Thyroid gland (tissue), 4 donors: ENCODE measurements around the gene ACTR10. TPM values are rescaled to one million over a fixed set of nuclear protein-coding genes. Genes with fewer than 3 reads are reported as not detected.

Source experiments
- DNase-seq, 2 donors: peaks; one replicate each; pipeline ENCODE4 v3.0.0-alpha.2; 2019
- H3K27ac ChIP-seq, 3 donors: fragments of 200-600 bp; sonication (generic); 1 replicate in 2 of 3; 2 replicates in 1 of 3; pipeline ENCODE4 v1.5.1; 2016 to 2019; ENCODE audit warnings: mild to moderate bottlenecking in 1 of 3, moderate library complexity in 1 of 3
- H3K27me3 ChIP-seq: fragments of 200-600 bp; sonication (generic); one replicate; pipeline ENCODE4 v1.5.1; 2019
- H3K36me3 ChIP-seq, 2 donors: fragments of 200-600 bp; sonication (generic); one replicate each; pipeline ENCODE4 v1.5.1; 2016 to 2019
- H3K4me1 ChIP-seq, 2 donors: fragments of 200-600 bp; sonication (generic); one replicate each; pipeline ENCODE4 v1.5.1; 2017 to 2019
- H3K4me3 ChIP-seq, 3 donors: fragments of 200-600 bp; sonication (generic); replicated peaks in 1 of 3; 1 replicate in 2 of 3; 2 replicates in 1 of 3; pipeline ENCODE4 v1.5.1; 2016; ENCODE audit warnings: mild to moderate bottlenecking in 1 of 3
- H3K9me3 ChIP-seq: fragments of 200-600 bp; sonication (generic); one replicate; pipeline ENCODE4 v1.5.1; 2017
- POLR2A ChIP-seq, 2 donors: fragments of 450-650 bp; IDR thresholded peaks; one replicate each; pipeline ENCODE4 v1.6.1; 2017; ENCODE audit warnings: antibody characterized with exemption in 2 of 2, mild to moderate bottlenecking in 2 of 2, moderate library complexity in 1 of 2
- WGBS, 2 donors: methylation state at CpG; one replicate each; pipeline ENCODE4 v1.1.5; 2017; 5-methylcytosine and 5-hydroxymethylcytosine counted together
- intact Hi-C: fragments of 100-400 bp; cut with DNase I; formaldehyde crosslinking; loops from one replicate; pipeline ENCODE4 v1.15.1; 2023
- total RNA-seq, 4 donors: library from RNA; depleted of rRNA; stranded (reverse); fragments of >200 nt; gene quantifications; one replicate each; pipeline ENCODE4 v1.2.3, GENCODE V29; 2016
- TF ChIP-seq, protein P1 (sequence below), 6 experiments: fragments of 200-600 bp in 3 of 6; fragments of 450-650 bp in 3 of 6; sonication (generic) in 3 of 6; IDR thresholded peaks; one replicate each; pipeline ENCODE4 v1.5.1; 2016 to 2019; ENCODE audit warnings: antibody characterized with exemption in 6 of 6, mild to moderate bottlenecking in 2 of 6, inconsistent platforms in 1 of 6, moderate library complexity in 1 of 6

ACTR10 gene
- total RNA-seq, 4 donors from 2014 or later: 59.8 to 79.1 (median 69.0) TPM

DNA sequence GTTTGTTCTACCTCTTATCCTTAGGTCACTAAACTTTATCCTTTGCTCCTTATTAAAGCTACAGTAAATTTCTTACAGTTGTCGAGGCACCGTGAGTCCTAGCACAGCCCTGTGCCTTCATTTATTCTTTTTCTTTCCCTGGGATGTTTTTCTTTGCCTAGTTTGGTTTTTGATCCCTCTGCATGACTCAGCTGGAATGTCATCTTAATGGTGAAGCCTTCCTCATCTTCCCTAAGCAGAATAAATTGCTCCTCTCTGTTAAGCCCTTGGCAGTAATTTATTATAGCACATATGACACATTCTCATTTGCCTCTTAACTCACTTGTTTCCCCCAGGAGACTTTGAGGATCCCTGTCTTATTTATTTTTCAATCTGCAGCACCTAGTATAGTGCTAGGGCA is 16.6 kb downstream of the ACTR10 start:
- TF ChIP-seq POLR2A (IDR thresholded peaks at IDR 0.05): no peak
- TF ChIP-seq, protein P1, sequence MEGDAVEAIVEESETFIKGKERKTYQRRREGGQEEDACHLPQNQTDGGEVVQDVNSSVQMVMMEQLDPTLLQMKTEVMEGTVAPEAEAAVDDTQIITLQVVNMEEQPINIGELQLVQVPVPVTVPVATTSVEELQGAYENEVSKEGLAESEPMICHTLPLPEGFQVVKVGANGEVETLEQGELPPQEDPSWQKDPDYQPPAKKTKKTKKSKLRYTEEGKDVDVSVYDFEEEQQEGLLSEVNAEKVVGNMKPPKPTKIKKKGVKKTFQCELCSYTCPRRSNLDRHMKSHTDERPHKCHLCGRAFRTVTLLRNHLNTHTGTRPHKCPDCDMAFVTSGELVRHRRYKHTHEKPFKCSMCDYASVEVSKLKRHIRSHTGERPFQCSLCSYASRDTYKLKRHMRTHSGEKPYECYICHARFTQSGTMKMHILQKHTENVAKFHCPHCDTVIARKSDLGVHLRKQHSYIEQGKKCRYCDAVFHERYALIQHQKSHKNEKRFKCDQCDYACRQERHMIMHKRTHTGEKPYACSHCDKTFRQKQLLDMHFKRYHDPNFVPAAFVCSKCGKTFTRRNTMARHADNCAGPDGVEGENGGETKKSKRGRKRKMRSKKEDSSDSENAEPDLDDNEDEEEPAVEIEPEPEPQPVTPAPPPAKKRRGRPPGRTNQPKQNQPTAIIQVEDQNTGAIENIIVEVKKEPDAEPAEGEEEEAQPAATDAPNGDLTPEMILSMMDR (IDR thresholded peaks at IDR 0.05): no peak
- no peak overlapping the region for H3K27ac ChIP-seq
- no peaks in the 10 kb centered on the region for H3K4me1 ChIP-seq
- intact Hi-C loops: no loop called here
- DNase-seq: no peak
- 94 to 96% methylated on average over 2 of the region's 2 CpGs for WGBS, 2 donors
- no peaks in the 10 kb centered on the region for H3K27me3 ChIP-seq
- H3K36me3 ChIP-seq: peaks cover 6 to 32% of the 10 kb centered on the region in 2 donors
- no peaks in the 10 kb centered on the region for H3K9me3 ChIP-seq
- H3K4me3 ChIP-seq: no peak overlapping the region

DNA sequence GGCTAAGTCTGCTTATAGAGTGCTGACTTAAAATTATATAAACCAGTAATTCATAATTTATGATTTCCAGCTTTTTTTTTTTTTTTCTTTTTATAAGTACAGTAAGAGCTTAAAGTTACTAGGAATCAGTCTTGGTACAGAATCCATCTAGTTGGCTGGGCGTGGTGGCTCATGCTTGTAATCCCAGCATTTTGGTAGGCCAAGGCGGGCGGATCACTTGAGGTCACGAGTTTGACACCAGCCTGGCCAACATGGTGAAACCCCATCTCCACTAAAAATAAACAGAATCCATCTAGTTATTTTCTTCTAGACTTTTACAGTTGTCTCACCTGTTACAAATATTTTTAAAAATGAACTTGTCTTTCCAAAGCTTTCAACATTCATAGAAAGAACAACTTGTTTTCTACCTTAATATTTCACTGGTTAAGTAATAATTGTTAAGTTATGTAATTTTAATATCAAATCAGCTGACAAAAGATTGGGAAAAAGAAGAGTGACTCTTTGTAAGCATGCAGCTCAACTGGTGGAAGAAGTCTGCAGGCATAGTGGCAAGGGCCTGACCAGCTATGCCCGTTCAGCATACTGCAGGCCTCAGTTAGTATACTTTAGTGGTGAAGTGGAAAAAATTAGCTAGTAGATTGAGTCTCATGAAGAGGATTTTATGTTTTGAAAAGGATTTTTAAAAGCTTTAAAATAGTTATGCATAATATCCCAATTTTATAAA is 27.3 kb downstream of the ACTR10 start:
- WGBS, 2 donors: 96 to 98% methylated on average over 5 of the region's 5 CpGs
- no peaks in the 10 kb centered on the region for H3K9me3 ChIP-seq
- H3K27me3 ChIP-seq: no peaks in the 10 kb centered on the region
- H3K36me3 ChIP-seq: peaks cover 3 to 6% of the 10 kb centered on the region in 2 donors
- TF ChIP-seq, protein P1 (IDR thresholded peaks at IDR 0.05): no peak
- no peak for TF ChIP-seq POLR2A (IDR thresholded peaks at IDR 0.05)
- intact Hi-C loops: no loop called here
- no peak overlapping the region for H3K27ac ChIP-seq
- H3K4me1 ChIP-seq: no peaks in the 10 kb centered on the region
- DNase-seq: no peak
- H3K4me3 ChIP-seq: no peak overlapping the region

DNA sequence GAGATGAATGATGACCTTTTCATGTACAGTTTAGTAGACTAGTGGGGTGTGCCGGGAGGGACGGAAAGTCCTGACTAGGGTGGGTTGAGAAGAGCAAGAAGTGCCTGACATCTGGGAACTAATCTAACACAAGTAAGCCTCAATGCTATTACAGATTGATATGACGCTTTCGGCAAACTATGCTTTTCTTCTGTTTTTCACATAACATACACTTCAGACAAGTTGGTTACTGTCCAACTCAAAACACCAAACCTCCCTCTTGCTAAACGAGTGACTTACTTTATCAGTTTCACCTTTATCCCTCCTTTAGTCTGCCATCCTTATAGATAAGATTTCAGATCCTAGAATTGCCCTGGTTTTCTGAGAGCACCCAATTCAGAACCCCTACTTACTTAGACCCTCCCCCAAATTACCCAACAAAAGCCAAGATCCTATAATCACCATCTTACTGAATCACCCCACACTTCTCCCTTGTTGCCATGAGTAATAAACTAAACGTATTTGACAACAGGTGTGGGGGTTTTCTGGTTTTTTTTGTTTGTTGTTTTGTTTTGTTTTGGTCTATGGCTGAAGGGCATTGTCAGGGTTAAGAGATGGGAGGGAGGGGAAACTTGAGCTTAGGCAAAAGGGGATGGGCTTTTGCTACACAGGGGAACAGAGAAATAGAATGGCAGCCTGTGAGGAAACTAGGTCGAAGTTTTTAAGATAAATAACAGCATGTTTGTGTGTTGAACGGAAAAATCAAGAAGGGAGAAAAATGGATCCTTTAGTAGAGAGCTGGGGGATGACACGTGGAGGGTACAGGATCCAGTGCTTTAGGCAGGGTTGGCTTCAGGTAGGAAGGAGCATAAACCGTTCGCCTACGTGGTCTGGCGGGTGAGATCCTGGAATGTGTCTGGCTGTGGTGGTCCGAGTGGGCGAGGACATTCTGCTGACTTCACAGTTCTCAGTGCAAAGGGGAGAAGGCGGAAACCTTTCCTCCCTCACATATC is 38.6 kb downstream of the ACTR10 start:
- no peaks in the 10 kb centered on the region for H3K9me3 ChIP-seq
- WGBS, 2 donors: 36 to 47% methylated on average over 16 of the region's 16 CpGs
- DNase-seq: peak; percentile 32 to 34
- H3K4me1 ChIP-seq: peaks cover 4 to 5% of the 10 kb centered on the region in 2 donors
- TF ChIP-seq POLR2A (IDR thresholded peaks at IDR 0.05): peak in 1 of 2 donors; percentile 5
- TF ChIP-seq, protein P1 (IDR thresholded peaks at IDR 0.05): no peak
- H3K4me3 ChIP-seq: peak overlapping the region in 2 of 3 donors; percentile 48 to 97
- intact Hi-C loops: no loop called here
- H3K36me3 ChIP-seq: no peaks in the 10 kb centered on the region
- H3K27me3 ChIP-seq: no peaks in the 10 kb centered on the region
- peak overlapping the region; percentile 71 to 88 (median 87) for H3K27ac ChIP-seq

DNA sequence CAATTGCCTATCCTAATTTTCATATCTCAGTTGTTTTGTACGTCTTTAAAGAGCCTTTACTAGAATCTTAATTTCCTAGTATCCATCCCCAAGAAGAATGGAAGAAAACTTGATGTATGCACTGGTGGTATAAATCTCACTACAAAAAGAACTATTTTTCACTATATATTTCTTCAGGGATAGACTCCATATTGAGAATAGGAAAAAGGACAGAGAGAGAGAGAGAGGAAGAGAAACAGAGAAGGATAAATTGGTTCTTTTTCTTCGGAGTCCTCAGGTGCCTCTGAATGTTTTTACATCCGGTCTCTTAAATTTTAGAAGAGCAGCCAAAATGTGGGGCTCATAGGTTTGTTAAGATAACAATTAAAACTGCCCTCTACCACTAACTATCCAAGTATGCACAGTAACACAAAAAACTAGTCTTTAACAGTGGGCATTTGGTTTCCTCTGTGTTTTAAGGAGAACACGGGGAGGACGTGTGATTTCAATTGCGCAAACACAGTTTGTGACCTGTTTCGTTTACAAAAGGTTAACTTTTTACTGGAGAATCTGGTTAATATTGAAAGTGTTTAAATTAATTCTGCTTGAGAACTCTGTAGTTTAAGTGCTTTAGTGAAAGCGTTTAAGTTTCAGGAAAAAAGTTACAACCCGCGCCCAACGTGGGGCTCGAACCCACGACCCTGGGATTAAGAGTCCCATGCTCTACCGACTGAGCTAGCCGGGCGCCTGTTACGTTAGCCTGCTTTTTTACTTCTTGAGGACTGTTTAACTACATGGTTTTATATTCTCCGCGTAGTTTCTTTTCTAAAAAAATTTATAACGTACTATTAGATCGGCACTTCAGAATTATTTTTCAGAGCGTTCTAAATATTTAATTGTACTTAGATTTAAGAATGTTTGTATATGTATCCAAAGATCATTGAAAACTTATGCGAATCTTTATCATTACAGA is 39.6 kb downstream of the ACTR10 start:
- intact Hi-C loops: loop anchor here (5.0 kb wide), 1 partner anchor 58 kb away; the partner anchor contains the start of gene ARID4A
- H3K27me3 ChIP-seq: no peaks in the 10 kb centered on the region
- TF ChIP-seq POLR2A (IDR thresholded peaks at IDR 0.05): no peak
- TF ChIP-seq, protein P1 (IDR thresholded peaks at IDR 0.05): no peak
- no peaks in the 10 kb centered on the region for H3K9me3 ChIP-seq
- peak; percentile 74 to 76 for DNase-seq
- H3K4me3 ChIP-seq: peak overlapping the region in 2 of 3 donors; percentile 48 to 97
- H3K4me1 ChIP-seq: peaks cover 5 to 7% of the 10 kb centered on the region in 2 donors
- H3K27ac ChIP-seq: peak overlapping the region; percentile 71 to 88 (median 87)
- H3K36me3 ChIP-seq: no peaks in the 10 kb centered on the region
- 2 to 3% methylated on average over 23 of the region's 23 CpGs for WGBS, 2 donors
